B cell (primary cell): ENCODE measurements around the gene WDR43. TPM values are rescaled to one million over a fixed set of nuclear protein-coding genes. Genes with fewer than 3 reads are reported as not detected.

Experiments used
- ATAC-seq: fragments of 200-7000 bp; cut with Tn5 transposase; one replicate; pipeline ENCODE4 v1.10.0; 2021; ENCODE audit warnings: low read depth, mild to moderate bottlenecking, moderate number of reproducible peaks, moderate library complexity
- CTCF ChIA-PET: fragments of 350-600 bp; sonication (Branson Sonifier 250); formaldehyde crosslinking; loops from one replicate; lab custom pipeline; 2021; ENCODE audit warnings: antibody characterized with exemption, inconsistent platforms; lab: Charles Lee
- POLR2A ChIA-PET: fragments of 350-600 bp; sonication (Branson Sonifier 250); formaldehyde crosslinking; loops from one replicate; lab custom pipeline; 2021; ENCODE audit warnings: antibody characterized with exemption; lab: Charles Lee
- DNase-seq: peaks from one replicate; pipeline ENCODE4 v3.0.0; 2013
- H2AFZ ChIP-seq: 2 replicates; pipeline ENCODE4 v1.6.1; 2012; ENCODE audit warnings: mild to moderate bottlenecking, low read depth, low read length; ENCODE audit not compliant: insufficient read depth, poor library complexity, severe bottlenecking
- H3K27ac ChIP-seq, 2 donors: 1 replicate in 1 of 2; 2 replicates in 1 of 2; pipeline ENCODE4 v1.5.1; 2012 to 2013; ENCODE audit warnings: low read length in 2 of 2, mild to moderate bottlenecking in 2 of 2, moderate library complexity in 1 of 2
- H3K27me3 ChIP-seq, 4 experiments: fragments of 200-600 bp in 1 of 4; sonication (generic) in 1 of 4; replicated peaks in 1 of 4; 1 replicate in 2 of 4; 2 replicates in 2 of 4; pipeline versions ENCODE4 v1.6.1 to v1.7.0; 2013 to 2016; ENCODE audit warnings: low read length in 3 of 4, mild to moderate bottlenecking in 2 of 4, mixed read lengths in 1 of 4, moderate library complexity in 1 of 4; ENCODE audit not compliant: insufficient read depth in 4 of 4, control insufficient read depth in 3 of 4; ENCODE audit errors: control extremely low read depth in 1 of 4
- H3K36me3 ChIP-seq, 2 experiments: replicated peaks in 1 of 2; 1 replicate in 1 of 2; 2 replicates in 1 of 2; pipeline versions ENCODE4 v1.6.1 to v1.7.1; 2013; ENCODE audit warnings: low read length in 1 of 2; ENCODE audit not compliant: insufficient read depth in 2 of 2, control insufficient read depth in 1 of 2; ENCODE audit errors: control extremely low read depth in 1 of 2, extremely low read depth in 1 of 2
- H3K4me1 ChIP-seq, 2 donors: fragments of 200-600 bp in 1 of 2; sonication (generic) in 1 of 2; 1 replicate in 1 of 2; 2 replicates in 1 of 2; pipeline versions ENCODE4 v1.5.1 to v1.6.1; 2013 to 2017; ENCODE audit warnings: low read length in 2 of 2; ENCODE audit not compliant: control insufficient read depth in 2 of 2, insufficient read depth in 2 of 2
- H3K4me2 ChIP-seq: replicated peaks from 2 replicates; pipeline ENCODE3; 2012; ENCODE audit warnings: mild to moderate bottlenecking, low read depth, low read length; ENCODE audit not compliant: poor library complexity, severe bottlenecking
- H3K4me3 ChIP-seq, 5 experiments: fragments of 200-600 bp in 1 of 5; sonication (generic) in 1 of 5; 1 replicate in 3 of 5; 2 replicates in 2 of 5; pipeline versions ENCODE4 v1.5.1 to v1.7.0; 2011 to 2016; ENCODE audit warnings: low read length in 4 of 5, mild to moderate bottlenecking in 4 of 5, low read depth in 2 of 5, control low read depth in 1 of 5, moderate library complexity in 1 of 5; ENCODE audit not compliant: insufficient read depth in 1 of 5; ENCODE audit errors: control extremely low read depth in 1 of 5, extremely low read depth in 1 of 5
- H3K79me2 ChIP-seq: fragments of 200-600 bp; sonication (generic); one replicate; pipeline ENCODE4 v1.6.0; 2016; ENCODE audit warnings: low read length; ENCODE audit not compliant: control insufficient read depth, insufficient read depth
- H3K9ac ChIP-seq: fragments of 200-600 bp; sonication (generic); 2 replicates; pipeline ENCODE4 v1.6.1; 2017; ENCODE audit warnings: mild to moderate bottlenecking, low read length, moderate library complexity
- H3K9me3 ChIP-seq, 3 donors: one replicate each; pipeline versions ENCODE4 v1.6.1 to v1.7.1; 2013; ENCODE audit warnings: low read length in 2 of 3; ENCODE audit not compliant: control insufficient read depth in 2 of 3, insufficient read depth in 1 of 3; ENCODE audit errors: control extremely low read depth in 1 of 3
- H4K20me1 ChIP-seq: 2 replicates; pipeline ENCODE4 v1.6.0; 2012; ENCODE audit warnings: mild to moderate bottlenecking, low read length; ENCODE audit not compliant: insufficient read depth, control insufficient read depth, poor library complexity, severe bottlenecking
- H3K27ac Mint-ChIP-seq: one replicate; pipeline ENCODE4 v1.8.0; 2021; ENCODE audit warnings: mixed read lengths
- H3K27me3 Mint-ChIP-seq: one replicate; pipeline ENCODE4 v1.8.0; 2021; ENCODE audit warnings: mixed read lengths
- H3K4me1 Mint-ChIP-seq: one replicate; pipeline ENCODE4 v1.8.0; 2021; ENCODE audit warnings: mixed read lengths
- H3K4me3 Mint-ChIP-seq: one replicate; pipeline ENCODE4 v1.8.0; 2021; ENCODE audit warnings: mixed read lengths
- H3K9me3 Mint-ChIP-seq: one replicate; pipeline ENCODE4 v1.8.0; 2022; ENCODE audit warnings: mixed read lengths; ENCODE audit not compliant: insufficient read depth
- CTCF ChIP-seq: fragments of 200-600 bp; IDR thresholded peaks from one replicate; pipeline ENCODE4 v1.8.0; 2022; ENCODE audit warnings: antibody characterized with exemption, mild to moderate bottlenecking
- EZH2 ChIP-seq: IDR thresholded peaks from 2 replicates; pipeline ENCODE4 v1.6.1; 2012; ENCODE audit warnings: borderline replicate concordance, low read depth, mild to moderate bottlenecking, moderate library complexity, low read length; ENCODE audit not compliant: insufficient read depth, poor library complexity, severe bottlenecking
- WGBS: methylation state at CpG from one replicate; pipeline ENCODE4 v1.1.5; 2013; ENCODE audit warnings: missing lambda C conversion rate; ENCODE audit not compliant: insufficient coverage; 5-methylcytosine and 5-hydroxymethylcytosine counted together
- intact Hi-C: fragments of 100-400 bp; cut with micrococcal nuclease; formaldehyde crosslinking; loops from one replicate; pipeline ENCODE4 v1.10.0; 2022
- polyA plus RNA-seq: library from polyadenylated mRNA; depleted of rRNA; stranded (reverse); fragments of >200 nt; gene quantifications from 2 replicates; pipeline ENCODE4 v1.2.3, GENCODE V29; 2012
- total RNA-seq, 2 donors: library from RNA; stranded (reverse); fragments of 120-200 nt in 1 of 2; gene quantifications; 1 replicate in 1 of 2; 2 replicates in 1 of 2; pipeline versions ENCODE4 v1.2.3 to v1.2.4, GENCODE V29; 2013 to 2022

WDR43 gene
- total and polyA plus RNA-seq, 2 donors (not counting 1 experiment from before 2014, with no cell fraction given), result 22.5 to 51.0 TPM

GRCh38 chr2:28981016-28981441 lies 86.6 kb downstream of the WDR43 start, which contains the start of gene TOGARAM2:
TOGARAM2 (plus strand) TSS chr2:28981298; CDS start chr2:28994835, 13,537 bp downstream.
- Histone ChIP-seq H4K20me1 (no peaks in the 10 kb centered on the region), H2AFZ (no peak within 1 kb of the TSS), H3K9ac (no peak within 1 kb of the TSS), H3K4me1 (no peaks in the 10 kb centered on the region), H3K27me3 (no peaks in the 10 kb centered on the region), H3K27ac (no peak within 1 kb of the TSS), H3K36me3 (no peaks in the 10 kb centered on the region), H3K4me2 (no peak within 1 kb of the TSS), H3K9me3 (no peaks in the 10 kb centered on the region), H3K4me3 (no peak within 1 kb of the TSS), H3K79me2 (no peaks in the 10 kb centered on the region)
- ChIA-PET CTCF (no interaction called here), POLR2A (no interaction called here)
- peak within 1 kb of the TSS; percentile 32 for H3K27ac Mint-ChIP-seq
- no peak for DNase-seq
- H3K4me1 Mint-ChIP-seq, result no peaks in the 10 kb centered on the region
- ATAC-seq, result no peak
- H3K27me3 Mint-ChIP-seq, result no peaks in the 10 kb centered on the region
- no peaks in the 10 kb centered on the region for H3K9me3 Mint-ChIP-seq
- intact Hi-C loops, result no loop called here
- no peak within 1 kb of the TSS for H3K4me3 Mint-ChIP-seq
- 84% methylated on average over 10 of the region's 10 CpGs for WGBS
- TF ChIP-seq CTCF (no peak), EZH2 (no peak)

GRCh38 chr2:28981620-28982376 lies 87.3 kb downstream of the WDR43 start:
- Mint-ChIP-seq H3K27ac (no peak overlapping the region), H3K9me3 (no peaks in the 10 kb centered on the region), H3K4me3 (no peak overlapping the region), H3K4me1 (no peaks in the 10 kb centered on the region), H3K27me3 (no peaks in the 10 kb centered on the region)
- TF ChIP-seq CTCF (no peak), EZH2 (no peak)
- no peak overlapping the region for H3K4me3 ChIP-seq
- no peaks in the 10 kb centered on the region for H4K20me1 ChIP-seq
- no peaks in the 10 kb centered on the region for H3K9me3 ChIP-seq
- H3K27ac ChIP-seq, result no peak overlapping the region
- H3K4me1 ChIP-seq, result no peaks in the 10 kb centered on the region
- no peaks in the 10 kb centered on the region for H3K79me2 ChIP-seq
- ChIA-PET CTCF (interaction anchor here (0.7 kb wide), 1 partner anchor 23 kb away, joined by 3 read pairs; no protein-coding TSS in a partner anchor), POLR2A (no interaction called here)
- H3K4me2 ChIP-seq, result no peak overlapping the region
- WGBS, result 82% methylated on average over 11 of the region's 11 CpGs
- no peak overlapping the region for H3K9ac ChIP-seq
- H3K27me3 ChIP-seq, result no peaks in the 10 kb centered on the region
- no peak for DNase-seq
- H3K36me3 ChIP-seq, result no peaks in the 10 kb centered on the region
- intact Hi-C loops, result no loop called here
- no peak overlapping the region for H2AFZ ChIP-seq
- ATAC-seq, result no peak
